ENCODE measurements around the gene IRAK1.

IRAK1 gene

GRCh38 chrX:153971124-153971449 is 48.6 kb downstream of the IRAK1 start:
- peak overlapping the region; percentile 98 to 100 for H3K4me3 Mint-ChIP-seq
- H3K4me1 Mint-ChIP-seq: peaks cover 39 to 45% of the 10 kb centered on the region in 2 donors
- DNase-seq: peak; percentile 84
- H3K36me3 Mint-ChIP-seq: peaks cover 26 to 47% of the 10 kb centered on the region in 2 donors
- H3K27me3 Mint-ChIP-seq: no peaks in the 10 kb centered on the region
- no peaks in the 10 kb centered on the region for H3K9me3 Mint-ChIP-seq
- H3K27ac Mint-ChIP-seq: peak overlapping the region; percentile 100
- peak; percentile 61 to 62 for ATAC-seq (replicated peaks)

- H3K4me1 Mint-ChIP-seq: peaks cover 39 to 50% of the 10 kb centered on the region in 2 donors
- ATAC-seq (replicated peaks) (peak; percentile 1 to 6), DNase-seq (no peak)
Measured at GRCh38 chrX:153970357-153971123, 49.2 kb downstream of the IRAK1 start.

GRCh38 chrX:153969904-153970356 is 49.8 kb downstream of the IRAK1 start:
- Mint-ChIP-seq H3K27me3 (no peaks in the 10 kb centered on the region), H3K27ac (peak overlapping the region; percentile 90), H3K4me3 (peak overlapping the region; percentile 98 to 100), H3K9me3 (no peaks in the 10 kb centered on the region), H3K4me1 (peaks cover 42 to 53% of the 10 kb centered on the region in 2 donors), H3K36me3 (peaks cover 28 to 52% of the 10 kb centered on the region in 2 donors)
- DNase-seq (no peak), ATAC-seq (replicated peaks) (no peak)

More at GRCh38 chrX:153970357-153971123, 49.2 kb downstream of the IRAK1 start:
- Mint-ChIP-seq H3K9me3 (no peaks in the 10 kb centered on the region), H3K27me3 (no peaks in the 10 kb centered on the region), H3K27ac (peak overlapping the region; percentile 100), H3K36me3 (peaks cover 26 to 49% of the 10 kb centered on the region in 2 donors), H3K4me3 (peak overlapping the region; percentile 98 to 100)

- Mint-ChIP-seq H3K27ac (peak overlapping the region; percentile 90), H3K9me3 (no peaks in the 10 kb centered on the region), H3K27me3 (no peaks in the 10 kb centered on the region), H3K36me3 (peaks cover 28 to 46% of the 10 kb centered on the region in 2 donors), H3K4me3 (peak overlapping the region; percentile 98 to 100), H3K4me1 (peaks cover 35 to 47% of the 10 kb centered on the region in 2 donors)
- ATAC-seq (replicated peaks) (no peak), DNase-seq (no peak)
Measured at GRCh38 chrX:153969125-153969903, 50.4 kb downstream of the IRAK1 start.

- peak overlapping the region; percentile 98 to 100 for H3K4me3 Mint-ChIP-seq
- H3K27ac Mint-ChIP-seq: peak overlapping the region; percentile 90
- H3K36me3 Mint-ChIP-seq: peaks cover 27 to 43% of the 10 kb centered on the region in 2 donors
- peaks cover 30 to 41% of the 10 kb centered on the region in 2 donors for H3K4me1 Mint-ChIP-seq
- H3K27me3 Mint-ChIP-seq: no peaks in the 10 kb centered on the region
- DNase-seq: no peak
- H3K9me3 Mint-ChIP-seq: no peaks in the 10 kb centered on the region
- ATAC-seq (replicated peaks): no peak
Measured at GRCh38 chrX:153968754-153969124, 51.0 kb downstream of the IRAK1 start.

GRCh38 chrX:153968255-153968654 is 51.4 kb downstream of the IRAK1 start:
- peaks cover 27 to 42% of the 10 kb centered on the region in 2 donors for H3K36me3 Mint-ChIP-seq
- peak overlapping the region; percentile 89 for H3K27ac Mint-ChIP-seq
- peak overlapping the region; percentile 86 to 98 for H3K4me3 Mint-ChIP-seq
- peaks cover 29 to 36% of the 10 kb centered on the region in 2 donors for H3K4me1 Mint-ChIP-seq
- no peaks in the 10 kb centered on the region for H3K9me3 Mint-ChIP-seq
- ATAC-seq (replicated peaks) (no peak), DNase-seq (no peak)
- H3K27me3 Mint-ChIP-seq: no peaks in the 10 kb centered on the region

- Mint-ChIP-seq H3K4me1 (peaks cover 29 to 36% of the 10 kb centered on the region in 2 donors), H3K27ac (peak overlapping the region; percentile 89), H3K4me3 (peak overlapping the region; percentile 86 to 98), H3K36me3 (peaks cover 27 to 42% of the 10 kb centered on the region in 2 donors), H3K9me3 (no peaks in the 10 kb centered on the region), H3K27me3 (no peaks in the 10 kb centered on the region)
- no peak for ATAC-seq (replicated peaks)
- no peak for DNase-seq
Measured at GRCh38 chrX:153967536-153968224, 52.0 kb downstream of the IRAK1 start.

- peaks cover 29 to 36% of the 10 kb centered on the region in 2 donors for H3K4me1 Mint-ChIP-seq
- H3K27ac Mint-ChIP-seq: peak overlapping the region; percentile 89
- H3K4me3 Mint-ChIP-seq: peak overlapping the region; percentile 86 to 98
- DNase-seq: no peak
- peaks cover 28 to 47% of the 10 kb centered on the region in 2 donors for H3K36me3 Mint-ChIP-seq
- no peak for ATAC-seq (replicated peaks)
- no peaks in the 10 kb centered on the region for H3K27me3 Mint-ChIP-seq
- no peaks in the 10 kb centered on the region for H3K9me3 Mint-ChIP-seq
Measured at GRCh38 chrX:153966841-153967535, 52.7 kb downstream of the IRAK1 start.

- no peaks in the 10 kb centered on the region for H3K27me3 Mint-ChIP-seq
- H3K36me3 Mint-ChIP-seq: peaks cover 26 to 47% of the 10 kb centered on the region in 2 donors
- H3K9me3 Mint-ChIP-seq: no peaks in the 10 kb centered on the region
- peak overlapping the region; percentile 81 for H3K27ac Mint-ChIP-seq
- no peak for DNase-seq
- no peak for ATAC-seq (replicated peaks)
- no peak overlapping the region for H3K4me3 Mint-ChIP-seq
- H3K4me1 Mint-ChIP-seq: peaks cover 29 to 36% of the 10 kb centered on the region in 2 donors
Measured at GRCh38 chrX:153966283-153966688, 53.4 kb downstream of the IRAK1 start.

GRCh38 chrX:153965406-153965805 is 54.3 kb downstream of the IRAK1 start:
- DNase-seq (no peak), ATAC-seq (replicated peaks) (no peak)
- Mint-ChIP-seq H3K4me1 (peaks cover 29 to 36% of the 10 kb centered on the region in 2 donors), H3K36me3 (peaks cover 23 to 49% of the 10 kb centered on the region in 2 donors), H3K4me3 (peak overlapping the region in 1 of 2 donors; percentile 17), H3K27me3 (no peaks in the 10 kb centered on the region), H3K9me3 (no peaks in the 10 kb centered on the region), H3K27ac (peak overlapping the region; percentile 81)

GRCh38 chrX:153964105-153964504 is 55.6 kb downstream of the IRAK1 start:
- no peak for ATAC-seq (replicated peaks)
- no peak for DNase-seq
- H3K4me1 Mint-ChIP-seq: peaks cover 25 to 29% of the 10 kb centered on the region in 2 donors
- peaks cover 18 to 49% of the 10 kb centered on the region in 2 donors for H3K36me3 Mint-ChIP-seq
- no peak overlapping the region for H3K4me3 Mint-ChIP-seq
- no peak overlapping the region for H3K27ac Mint-ChIP-seq
- H3K9me3 Mint-ChIP-seq: no peaks in the 10 kb centered on the region
- H3K27me3 Mint-ChIP-seq: no peaks in the 10 kb centered on the region

- H3K27me3 Mint-ChIP-seq: no peaks in the 10 kb centered on the region
- peaks cover 23 to 25% of the 10 kb centered on the region in 2 donors for H3K4me1 Mint-ChIP-seq
- no peaks in the 10 kb centered on the region for H3K9me3 Mint-ChIP-seq
- peaks cover 16 to 49% of the 10 kb centered on the region in 2 donors for H3K36me3 Mint-ChIP-seq
- no peak overlapping the region for H3K4me3 Mint-ChIP-seq
- no peak for ATAC-seq (replicated peaks)
- no peak overlapping the region for H3K27ac Mint-ChIP-seq
- no peak for DNase-seq
Measured at GRCh38 chrX:153963546-153963945, 56.2 kb downstream of the IRAK1 start.

- H3K27me3 Mint-ChIP-seq: no peaks in the 10 kb centered on the region
- ATAC-seq (replicated peaks) (no peak), DNase-seq (no peak)
- H3K4me1 Mint-ChIP-seq: peaks cover 8 to 10% of the 10 kb centered on the region in 2 donors
- H3K36me3 Mint-ChIP-seq: peaks cover 8 to 39% of the 10 kb centered on the region in 2 donors
- H3K27ac Mint-ChIP-seq: peak overlapping the region; percentile 25
- no peak overlapping the region for H3K4me3 Mint-ChIP-seq
- no peaks in the 10 kb centered on the region for H3K9me3 Mint-ChIP-seq
Measured at GRCh38 chrX:153961292-153961691, 58.4 kb downstream of the IRAK1 start.

All from stimulated activated naive B cell treated with anti-CD40 and anti-IgM and Interleukin-4, amounts not matched to agents 10 μg/mL and 1 μg/mL and 100 μg/mL, for 72 hours (primary cell).